NCI-H2029 treated with DMSO at 0.1 percent for 48 hours (cell line): ENCODE measurements around the gene ATP10D.
"Not testable (repeated sequence)": the region's sequence is repeated elsewhere in the genome, so short reads cannot be mapped to it uniquely, and the experiment has no call there.

ENCODE experiments used
- DNase-seq: peaks from one replicate; lab custom pipeline; 2025; lab: John Stamatoyannopoulos, UW

Gene ATP10D

GRCh38 chr4:47535567-47536147 lies 50.6 kb downstream of the ATP10D start:
- DNase-seq = no peak

- DNase-seq = no peak
Measured at GRCh38 chr4:47536966-47537365, 51.9 kb downstream of the ATP10D start.

- no peak for DNase-seq
Measured at GRCh38 chr4:47538111-47538824, 53.2 kb downstream of the ATP10D start.

- no peak for DNase-seq
Measured at GRCh38 chr4:47538825-47539154, 53.7 kb downstream of the ATP10D start.

DNA sequence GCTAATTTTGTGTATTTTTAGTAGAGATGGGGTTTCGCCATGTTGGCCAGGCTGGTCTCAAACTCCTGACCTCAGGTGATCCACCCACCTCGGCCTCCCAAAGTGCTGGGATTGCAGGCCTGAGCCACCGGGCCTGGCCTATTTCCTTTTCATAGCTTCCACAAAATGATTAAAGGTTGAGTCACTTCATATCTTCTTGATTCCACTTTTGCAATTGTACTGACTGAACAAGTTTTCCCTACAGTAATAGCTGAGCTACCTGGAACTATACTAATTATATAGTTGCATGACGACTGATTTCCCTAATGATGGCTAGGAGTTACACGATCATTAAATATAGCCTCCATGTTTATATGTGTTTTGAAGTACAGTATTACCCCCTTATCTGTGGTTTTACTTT lies 57.6 kb downstream of the ATP10D start:
- not testable (repeated sequence) for DNase-seq

DNA sequence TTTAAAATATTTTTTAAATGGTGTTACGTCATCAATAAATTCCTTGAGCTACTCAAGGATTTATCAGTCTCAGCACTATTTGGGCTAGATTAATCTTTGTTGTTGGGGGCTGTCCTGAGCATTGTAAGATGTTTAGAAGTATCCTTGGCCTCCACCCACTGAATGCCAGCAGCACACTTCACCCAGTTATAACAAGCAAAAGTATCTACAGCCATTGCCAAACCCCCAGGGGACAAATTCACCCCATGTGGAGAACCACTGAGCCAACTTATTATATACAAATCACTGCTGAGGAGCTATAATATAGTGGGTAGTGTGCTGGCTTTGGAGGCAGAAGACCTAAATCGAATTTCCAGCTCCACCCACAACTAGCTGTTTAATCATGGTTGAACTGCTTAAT lies 58.3 kb downstream of the ATP10D start:
- DNase-seq = no peak

- DNase-seq = not testable (repeated sequence)
Measured at GRCh38 chr4:47550357-47550756, 65.3 kb downstream of the ATP10D start.

GRCh38 chr4:47550899-47551548 lies 65.9 kb downstream of the ATP10D start:
- no peak for DNase-seq

GRCh38 chr4:47551682-47552081 lies 66.6 kb downstream of the ATP10D start:
- DNase-seq = no peak

GRCh38 chr4:47553329-47554125 lies 68.5 kb downstream of the ATP10D start:
- no peak for DNase-seq

- not testable (repeated sequence) for DNase-seq
Measured at GRCh38 chr4:47555920-47556319, 70.8 kb downstream of the ATP10D start.

DNA sequence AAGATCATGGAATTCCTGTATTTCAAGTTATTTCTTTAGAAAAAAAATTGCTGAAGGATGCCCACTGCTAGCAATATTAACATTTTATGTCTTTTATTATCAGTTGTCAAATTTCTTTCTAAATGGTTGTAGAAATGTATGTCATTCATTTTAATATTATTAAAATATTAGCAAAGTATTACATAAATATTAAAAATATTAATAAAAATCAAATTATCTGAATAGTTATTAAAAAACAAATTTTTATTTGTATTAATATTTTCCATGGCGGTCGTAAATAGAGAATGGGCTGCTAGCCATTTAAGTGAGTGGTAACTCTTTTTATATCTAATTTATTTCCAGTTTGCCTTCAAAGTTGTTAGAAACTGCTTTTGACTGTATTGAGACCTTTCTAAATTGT lies 72.2 kb downstream of the ATP10D start:
- DNase-seq = no peak

DNA sequence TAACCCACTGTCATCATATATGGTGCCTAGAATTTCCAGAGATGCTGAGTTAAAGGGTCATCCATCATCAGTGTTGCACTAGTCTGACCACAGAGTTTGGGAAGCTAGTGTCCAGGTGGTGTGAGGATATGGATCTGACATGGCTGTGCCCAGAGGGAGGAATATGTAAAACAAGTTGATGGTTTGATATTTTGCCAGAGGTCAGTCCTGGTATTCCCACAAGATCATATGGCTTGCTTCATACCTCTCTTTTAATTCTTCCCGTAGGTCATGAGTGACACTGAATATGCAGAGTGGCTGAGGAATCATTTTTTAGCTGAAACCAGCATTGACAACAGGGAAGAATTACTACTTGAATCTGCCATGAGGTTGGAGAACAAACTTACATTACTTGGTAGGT lies 75.6 kb downstream of the ATP10D start:
- DNase-seq = no peak

DNA sequence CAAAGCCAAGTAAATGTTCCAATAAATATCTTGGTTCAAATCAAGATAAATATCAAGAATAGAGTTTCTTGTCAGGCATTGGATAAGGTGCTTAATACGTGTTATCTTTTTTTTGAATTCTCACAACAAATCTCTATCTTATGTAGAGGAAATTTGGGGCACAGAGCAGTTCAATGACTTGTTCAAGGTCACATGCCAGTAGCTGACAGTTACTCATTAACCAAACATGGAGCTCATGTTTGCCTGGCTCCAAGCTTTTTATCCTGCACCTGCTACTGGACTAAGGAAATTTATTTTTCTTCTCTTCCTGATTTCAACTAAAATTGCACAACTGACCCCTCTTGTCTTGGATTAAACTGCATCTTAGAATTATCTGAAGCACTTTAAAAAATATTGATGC lies 76.3 kb downstream of the ATP10D start:
- DNase-seq = no peak

GRCh38 chr4:47562297-47562696 lies 77.2 kb downstream of the ATP10D start:
- no peak for DNase-seq

DNA sequence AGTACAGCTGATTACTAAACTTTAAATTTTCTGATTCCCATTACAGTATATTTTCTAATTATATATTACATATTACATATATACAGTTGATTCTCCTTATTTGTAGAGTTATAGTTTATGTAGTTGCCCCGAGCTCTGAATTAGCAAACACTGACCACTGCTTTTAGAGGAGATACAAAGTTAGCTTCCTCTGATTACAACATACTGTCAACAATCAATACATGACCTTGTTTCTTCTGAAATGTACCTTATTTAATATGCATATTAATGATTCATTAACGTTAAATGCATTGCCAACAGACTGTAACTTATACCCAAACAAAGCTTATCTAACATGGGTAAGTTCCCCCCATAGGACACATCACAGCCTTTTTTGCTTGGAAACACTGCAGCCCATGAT lies 81.5 kb downstream of the ATP10D start:
- no peak for DNase-seq

GRCh38 chr4:47566969-47567368 lies 81.9 kb downstream of the ATP10D start:
- DNase-seq = no peak

DNA sequence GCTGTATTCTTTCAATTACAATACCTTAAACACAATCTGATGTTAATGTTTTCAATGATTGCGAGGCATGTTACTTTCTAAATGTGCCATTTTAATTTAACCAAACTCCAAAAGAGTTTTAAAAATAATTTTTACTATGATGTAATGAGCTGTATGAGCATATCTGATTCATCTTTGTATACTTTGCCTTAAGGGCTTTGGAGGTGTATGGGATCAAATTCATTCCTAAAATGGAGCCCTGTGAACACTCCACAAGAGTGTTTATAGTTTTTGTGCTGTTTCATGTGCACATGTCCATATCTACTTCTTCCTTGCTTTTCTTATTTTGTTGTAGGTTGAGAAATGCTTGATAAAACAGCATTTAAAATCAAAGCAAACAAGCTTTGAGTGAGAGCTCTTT lies 82.4 kb downstream of the ATP10D start:
- no peak for DNase-seq

- DNase-seq = no peak
Measured at GRCh38 chr4:47570816-47571215, 85.7 kb downstream of the ATP10D start.

DNA sequence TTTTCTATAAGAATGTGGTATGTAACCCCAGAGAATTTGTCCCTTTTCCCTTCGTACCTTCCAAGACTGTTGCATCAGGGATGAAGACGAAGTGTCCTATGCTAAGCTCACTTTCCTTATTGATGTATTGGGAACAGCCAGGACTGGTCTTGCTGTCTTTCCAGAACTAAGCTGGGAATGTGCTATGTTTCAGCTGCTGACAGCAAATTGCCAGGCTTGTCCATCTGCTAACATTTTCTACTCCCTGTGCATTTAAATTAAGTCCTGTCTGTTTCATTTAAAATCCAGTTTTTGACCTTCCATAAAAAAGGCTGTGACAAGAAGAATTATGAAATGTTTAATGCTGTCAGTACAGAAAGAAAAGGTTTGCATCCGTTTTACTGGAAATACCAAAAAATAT lies 87.9 kb downstream of the ATP10D start:
- no peak for DNase-seq

DNA sequence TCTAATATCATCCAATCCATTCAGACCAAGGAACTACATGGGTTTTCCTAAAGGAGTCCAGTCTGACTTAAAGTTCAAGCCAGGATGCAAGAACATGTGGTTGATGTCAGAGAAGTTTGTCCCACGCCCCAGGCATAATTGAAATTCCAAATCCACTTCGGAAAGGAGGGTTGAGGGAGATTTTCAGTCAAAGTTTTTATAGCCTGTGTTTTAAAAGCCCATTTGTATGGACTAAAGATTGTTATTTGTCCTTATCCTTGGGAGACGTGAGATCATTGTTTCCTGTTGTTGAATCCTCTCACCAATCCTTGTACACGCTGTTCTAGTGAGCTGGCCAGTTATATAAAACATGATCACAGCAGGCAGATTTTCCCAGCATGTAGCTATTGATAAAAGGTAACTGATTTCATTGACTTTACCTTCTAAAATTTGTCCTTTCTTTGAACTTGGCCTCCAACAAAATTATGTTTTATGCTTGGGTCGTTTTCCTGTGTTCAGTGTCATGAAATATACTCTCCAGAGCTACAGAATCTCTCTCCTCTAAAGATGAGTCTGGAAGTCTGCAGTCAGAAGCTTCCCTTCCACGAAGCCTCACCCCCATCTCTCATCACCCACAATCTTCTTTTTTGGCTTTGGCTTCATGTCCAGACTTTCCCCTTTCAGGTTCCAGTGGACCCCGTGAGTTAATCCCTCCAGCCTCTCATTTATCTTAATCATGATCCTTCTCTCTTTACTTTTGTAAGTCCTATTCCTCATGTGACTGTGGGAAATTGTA lies 92.9 kb downstream of the ATP10D start:
- DNase-seq = no peak

GRCh38 chr4:47579235-47579634 lies 94.2 kb downstream of the ATP10D start:
- peak; percentile 9 for DNase-seq
